ENCODE data around the gene TRIP10.
"Not testable (repeated sequence)": the region's sequence is repeated elsewhere in the genome, so short reads cannot be mapped to it uniquely, and the experiment has no call there.

TRIP10 gene

GRCh38 chr19:6768236-6768785 is 28.8 kb downstream of the TRIP10 start:
- no peak for DNase-seq (ENCODE audit: low read depth)

GRCh38 chr19:6769006-6769619 is 29.6 kb downstream of the TRIP10 start:
- no peak for DNase-seq (ENCODE audit: low read depth)

GRCh38 chr19:6771648-6772027 is 32.2 kb downstream of the TRIP10 start:
- DNase-seq (ENCODE audit: low read depth) = not testable (repeated sequence)

GRCh38 chr19:6772028-6772865 is 32.8 kb downstream of the TRIP10 start, which contains the start of gene VAV1:
Gene VAV1 (plus strand): TSS chr19:6772708. CDS start chr19:6772808, 100 bp downstream.
- DNase-seq (ENCODE audit: low read depth) = no peak

GRCh38 chr19:6772866-6773322 is 33.4 kb downstream of the TRIP10 start:
- no peak for DNase-seq (ENCODE audit: low read depth)

GRCh38 chr19:6773323-6773931 is 33.9 kb downstream of the TRIP10 start:
- DNase-seq (ENCODE audit: low read depth) = no peak

- DNase-seq (ENCODE audit: low read depth) = no peak
These were observed 35.6 kb downstream of the TRIP10 start for GRCh38 chr19:6774821-6775707.

GRCh38 chr19:6776045-6776444 is 36.6 kb downstream of the TRIP10 start:
- DNase-seq (ENCODE audit: low read depth) = not testable (repeated sequence)

GRCh38 chr19:6776999-6777398 is 37.5 kb downstream of the TRIP10 start:
- no peak for DNase-seq (ENCODE audit: low read depth)

GRCh38 chr19:6777434-6777833 is 38.0 kb downstream of the TRIP10 start:
- no peak for DNase-seq (ENCODE audit: low read depth)

GRCh38 chr19:6778386-6778785 is 38.9 kb downstream of the TRIP10 start:
- no peak for DNase-seq (ENCODE audit: low read depth)

- no peak for DNase-seq (ENCODE audit: low read depth)
These were observed 39.7 kb downstream of the TRIP10 start for GRCh38 chr19:6779206-6779605.

- no peak for DNase-seq (ENCODE audit: low read depth)
These were observed 47.9 kb downstream of the TRIP10 start for GRCh38 chr19:6787393-6787792.

- no peak for DNase-seq (ENCODE audit: low read depth)
These were observed 49.4 kb downstream of the TRIP10 start for GRCh38 chr19:6788896-6789295.

- DNase-seq (ENCODE audit: low read depth) = no peak
These were observed 51.0 kb downstream of the TRIP10 start for GRCh38 chr19:6790194-6791128.

GRCh38 chr19:6791237-6791636 is 51.8 kb downstream of the TRIP10 start:
- no peak for DNase-seq (ENCODE audit: low read depth)

- DNase-seq (ENCODE audit: low read depth) = no peak
These were observed 53.9 kb downstream of the TRIP10 start for GRCh38 chr19:6793411-6793810.

GRCh38 chr19:6793973-6794372 is 54.5 kb downstream of the TRIP10 start:
- no peak for DNase-seq (ENCODE audit: low read depth)

- DNase-seq (ENCODE audit: low read depth) = no peak
These were observed 55.4 kb downstream of the TRIP10 start for GRCh38 chr19:6794686-6795431.

- DNase-seq (ENCODE audit: low read depth) = no peak
These were observed 56.8 kb downstream of the TRIP10 start for GRCh38 chr19:6796278-6796677.

All from HS-5 (cell line).